SK-N-SH (cell line): ENCODE measurements around the gene CETN3. TPM values are rescaled to one million over a fixed set of nuclear protein-coding genes. Genes with fewer than 3 reads are reported as not detected.

Experiments
- CTCF ChIA-PET: fragments of 300-600, 350-600 bp; formaldehyde crosslinking; extraction: SDS; loops from one replicate; lab custom pipeline; 2021; lab: Yijun Ruan, JAX
- POLR2A ChIA-PET: fragments of 350-600 bp; sonication (Branson Sonifier 250); formaldehyde crosslinking; extraction: SDS; loops from one replicate; lab custom pipeline; 2020; ENCODE audit warnings: antibody characterized with exemption, inconsistent platforms; lab: Yijun Ruan, JAX
- DNase-seq: peaks from one replicate; pipeline ENCODE4 v3.0.0; 2012
- H2AFZ ChIP-seq: fragments of 200-600 bp; sonication (generic); 2 replicates; pipeline ENCODE4 v1.8.1; 2016; ENCODE audit warnings: antibody characterized with exemption, mild to moderate bottlenecking, low read depth
- H3F3A ChIP-seq: fragments of 200-600 bp; sonication (generic); replicated peaks from 2 replicates; pipeline ENCODE3; 2016; ENCODE audit warnings: antibody characterized with exemption, mild to moderate bottlenecking; ENCODE audit not compliant: insufficient read depth
- H3K27ac ChIP-seq, 2 experiments: fragments of 200-500 bp in 1 of 2; fragments of 200-600 bp in 1 of 2; sonication (Bioruptor generic) in 1 of 2; sonication (generic), shearing (Covaris generic) in 1 of 2; 2 replicates each; pipeline versions ENCODE4 v1.5.1 to v1.6.1; 2014 to 2016; ENCODE audit warnings: low read depth in 2 of 2, inconsistent platforms in 1 of 2, low read length in 1 of 2, mild to moderate bottlenecking in 1 of 2, mixed read lengths in 1 of 2
- H3K27me3 ChIP-seq: fragments of 200-600 bp; sonication (generic), shearing (Covaris generic); 2 replicates; pipeline ENCODE4 v1.6.1; 2016; ENCODE audit warnings: mixed run types; ENCODE audit not compliant: insufficient read depth
- H3K36me3 ChIP-seq, 2 experiments: fragments of 200-500 bp in 1 of 2; fragments of 200-600 bp in 1 of 2; sonication (Bioruptor generic) in 1 of 2; sonication (generic) in 1 of 2; replicated peaks in 1 of 2; 2 replicates each; pipeline versions ENCODE3 to v1.5.1; 2014 to 2016; ENCODE audit warnings: low read length in 1 of 2, mild to moderate bottlenecking in 1 of 2; ENCODE audit not compliant: insufficient read depth in 2 of 2, control insufficient read depth in 1 of 2
- H3K4me1 ChIP-seq, 2 experiments: fragments of 200-500 bp in 1 of 2; fragments of 200-600 bp in 1 of 2; sonication (Bioruptor generic) in 1 of 2; sonication (generic), shearing (Covaris generic) in 1 of 2; 2 replicates each; pipeline versions ENCODE4 v1.5.1 to v1.6.1; 2014 to 2016; ENCODE audit warnings: low read depth in 1 of 2, low read length in 1 of 2, mixed run types in 1 of 2; ENCODE audit not compliant: insufficient read depth in 2 of 2, control insufficient read depth in 1 of 2
- H3K4me2 ChIP-seq: fragments of 200-600 bp; sonication (generic), shearing (Covaris generic); 2 replicates; pipeline ENCODE4 v1.6.1; 2017; ENCODE audit warnings: mixed run types
- H3K4me3 ChIP-seq, 2 experiments: fragments of 200-500 bp in 1 of 2; fragments of 200-600 bp in 1 of 2; sonication (Bioruptor generic) in 1 of 2; sonication (generic), shearing (Covaris generic) in 1 of 2; 2 replicates each; pipeline versions ENCODE4 v1.5.1 to v1.8.1; 2014 to 2016; ENCODE audit warnings: low read depth in 2 of 2, inconsistent platforms in 1 of 2, low read length in 1 of 2, mild to moderate bottlenecking in 1 of 2, mixed read lengths in 1 of 2, moderate library complexity in 1 of 2
- H3K79me2 ChIP-seq: fragments of 200-600 bp; sonication (generic); 2 replicates; pipeline ENCODE4 v1.8.1; 2017; ENCODE audit warnings: mild to moderate bottlenecking; ENCODE audit not compliant: insufficient read depth
- H3K9ac ChIP-seq: fragments of 200-600 bp; sonication (generic); 2 replicates; pipeline ENCODE4 v1.6.1; 2017; ENCODE audit warnings: mixed run types
- H3K9me2 ChIP-seq: fragments of 200-600 bp; sonication (generic); 2 replicates; pipeline ENCODE4 v1.6.1; 2017; ENCODE audit warnings: mixed run types
- H3K9me3 ChIP-seq: fragments of 200-600 bp; sonication (generic); 2 replicates; pipeline ENCODE4 v1.6.1; 2017; ENCODE audit warnings: mixed run types, mild to moderate bottlenecking, moderate library complexity
- H4K20me1 ChIP-seq: fragments of 200-600 bp; sonication (generic); 2 replicates; pipeline ENCODE4 v1.6.1; 2017; ENCODE audit warnings: mild to moderate bottlenecking, mixed run types; ENCODE audit not compliant: insufficient read depth
- ELF1 ChIP-seq: IDR thresholded peaks from 2 replicates; pipeline ENCODE4 v1.4.0; 2012
- EP300 ChIP-seq, 2 experiments: IDR thresholded peaks; 2 replicates each; pipeline versions ENCODE4 v1.4.0 to v1.6.1; 2012; ENCODE audit warnings: borderline replicate concordance in 1 of 2, low read depth in 1 of 2, low read length in 1 of 2
- FOSL2 ChIP-seq: IDR thresholded peaks from 2 replicates; pipeline ENCODE4 v1.4.0; 2012; ENCODE audit warnings: low read depth, mild to moderate bottlenecking, moderate library complexity, borderline replicate concordance
- GABPA ChIP-seq: IDR thresholded peaks from 2 replicates; pipeline ENCODE4 v1.4.0; 2012; ENCODE audit warnings: low read depth, mild to moderate bottlenecking
- GATA2 ChIP-seq: sonication (generic); formaldehyde crosslinking; IDR thresholded peaks from 2 replicates; pipeline ENCODE4 v1.5.0; 2020; ENCODE audit warnings: mild to moderate bottlenecking, missing genetic modification reagents
- MEF2A ChIP-seq: IDR thresholded peaks from 2 replicates; pipeline ENCODE4 v1.4.0; 2012; ENCODE audit warnings: low read depth, borderline replicate concordance
- NFIC ChIP-seq: IDR thresholded peaks from 2 replicates; pipeline ENCODE4 v1.4.0; 2012; ENCODE audit warnings: borderline replicate concordance
- NRF1 ChIP-seq: IDR thresholded peaks from 2 replicates; pipeline ENCODE4 v1.6.1; 2012; ENCODE audit warnings: low read depth, mild to moderate bottlenecking, low read length
- RCOR1 ChIP-seq: fragments of 150-350 bp; IDR thresholded peaks from 2 replicates; pipeline ENCODE4 v1.6.1; 2017; ENCODE audit warnings: antibody characterized with exemption, low read length
- RXRA ChIP-seq: IDR thresholded peaks from 2 replicates; pipeline ENCODE4 v1.4.0; 2012; ENCODE audit warnings: low read depth, mild to moderate bottlenecking, borderline replicate concordance
- SMC3 ChIP-seq: IDR thresholded peaks from 2 replicates; pipeline ENCODE4 v1.6.1; 2012; ENCODE audit warnings: low read depth, low read length, improper control_type of control experiment
- TAF1 ChIP-seq: IDR thresholded peaks from 2 replicates; pipeline ENCODE4 v1.6.1; 2012; ENCODE audit warnings: low read depth, mild to moderate bottlenecking, low read length, moderate library complexity, borderline replicate concordance
- TEAD4 ChIP-seq: IDR thresholded peaks from 2 replicates; pipeline ENCODE4 v1.4.0; 2012; ENCODE audit warnings: mild to moderate bottlenecking, borderline replicate concordance; ENCODE audit not compliant: insufficient read depth
- YY1 ChIP-seq: IDR thresholded peaks from 2 replicates; pipeline ENCODE4 v1.4.0; 2012; ENCODE audit warnings: low read depth, mild to moderate bottlenecking
- polyA plus RNA-seq, 3 experiments: library from polyadenylated mRNA; depleted of rRNA; stranded (reverse); fragments of >200 nt; gene quantifications; 2 replicates each; pipeline ENCODE4 v1.2.3, GENCODE V29; 2012
- TF ChIP-seq, protein P1 (sequence below): IDR thresholded peaks from 2 replicates; pipeline ENCODE4 v1.4.0; 2012; ENCODE audit warnings: low read depth, borderline replicate concordance
- TF ChIP-seq, protein P2 (sequence below): fragments of 150-350 bp; IDR thresholded peaks from 2 replicates; pipeline ENCODE4 v1.6.1; 2017; ENCODE audit warnings: antibody characterized with exemption, low read length, low read depth, borderline replicate concordance
- TF ChIP-seq, protein P3 (sequence below): IDR thresholded peaks from 2 replicates; pipeline ENCODE4 v1.6.1; 2012; ENCODE audit warnings: mild to moderate bottlenecking, low read depth, low read length, moderate library complexity
- TF ChIP-seq, protein P4 (sequence below): IDR thresholded peaks from 2 replicates; pipeline ENCODE4 v1.4.0; 2012; ENCODE audit warnings: low read depth

The CETN3 gene
- polyA plus RNA-seq, 1 of the 3 experiments (the other 2 are of a cell fraction) = 3.6 TPM

DNA sequence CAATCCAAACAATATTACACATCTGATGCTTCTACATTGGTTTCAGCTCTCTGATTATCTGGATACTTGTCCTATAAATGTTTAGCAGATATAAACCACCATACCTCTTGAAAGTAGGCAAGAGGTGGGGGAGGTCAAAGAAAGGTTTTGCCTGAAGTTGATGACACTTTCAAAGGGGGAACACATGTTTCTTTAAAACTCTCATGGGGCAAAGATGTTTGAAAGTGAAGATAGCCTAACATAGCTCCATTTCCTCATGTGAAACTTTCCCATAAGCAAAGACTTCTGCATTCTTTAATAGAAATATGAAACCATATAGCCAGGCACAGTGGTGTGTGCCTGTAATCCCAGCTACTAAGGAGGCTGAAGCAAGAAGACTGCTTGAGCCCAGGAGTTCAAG lies 62.1 kb downstream of the CETN3 start:
- H3K27me3 ChIP-seq = no peaks in the 10 kb centered on the region
- no peak overlapping the region for H3K27ac ChIP-seq
- no peak for DNase-seq
- no peak overlapping the region for H3K9ac ChIP-seq
- POLR2A ChIA-PET = no interaction called here
- no peaks in the 10 kb centered on the region for H3K36me3 ChIP-seq
- no peaks in the 10 kb centered on the region for H4K20me1 ChIP-seq
- H3K4me1 ChIP-seq = peaks cover 0 to 4% of the 10 kb centered on the region in 2 experiments; a peak in 1 of 4 replicates
- TF ChIP-seq, protein P1, sequence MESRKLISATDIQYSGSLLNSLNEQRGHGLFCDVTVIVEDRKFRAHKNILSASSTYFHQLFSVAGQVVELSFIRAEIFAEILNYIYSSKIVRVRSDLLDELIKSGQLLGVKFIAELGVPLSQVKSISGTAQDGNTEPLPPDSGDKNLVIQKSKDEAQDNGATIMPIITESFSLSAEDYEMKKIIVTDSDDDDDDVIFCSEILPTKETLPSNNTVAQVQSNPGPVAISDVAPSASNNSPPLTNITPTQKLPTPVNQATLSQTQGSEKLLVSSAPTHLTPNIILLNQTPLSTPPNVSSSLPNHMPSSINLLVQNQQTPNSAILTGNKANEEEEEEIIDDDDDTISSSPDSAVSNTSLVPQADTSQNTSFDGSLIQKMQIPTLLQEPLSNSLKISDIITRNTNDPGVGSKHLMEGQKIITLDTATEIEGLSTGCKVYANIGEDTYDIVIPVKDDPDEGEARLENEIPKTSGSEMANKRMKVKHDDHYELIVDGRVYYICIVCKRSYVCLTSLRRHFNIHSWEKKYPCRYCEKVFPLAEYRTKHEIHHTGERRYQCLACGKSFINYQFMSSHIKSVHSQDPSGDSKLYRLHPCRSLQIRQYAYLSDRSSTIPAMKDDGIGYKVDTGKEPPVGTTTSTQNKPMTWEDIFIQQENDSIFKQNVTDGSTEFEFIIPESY = no peak
- no peak for TF ChIP-seq RCOR1
- TF ChIP-seq YY1 = no peak
- no peak for TF ChIP-seq NRF1
- TF ChIP-seq FOSL2 = no peak
- no peak for TF ChIP-seq GATA2 (CRISPR knock-in tag)
- no peak for TF ChIP-seq TEAD4
- TF ChIP-seq EP300 (IDR thresholded peaks at IDR 0.05; ENCODE audit: borderline replicate concordance in 1 of 2, low read depth in 1 of 2, low read length in 1 of 2) = no peak
- no peak for TF ChIP-seq ELF1
- TF ChIP-seq, protein P2, sequence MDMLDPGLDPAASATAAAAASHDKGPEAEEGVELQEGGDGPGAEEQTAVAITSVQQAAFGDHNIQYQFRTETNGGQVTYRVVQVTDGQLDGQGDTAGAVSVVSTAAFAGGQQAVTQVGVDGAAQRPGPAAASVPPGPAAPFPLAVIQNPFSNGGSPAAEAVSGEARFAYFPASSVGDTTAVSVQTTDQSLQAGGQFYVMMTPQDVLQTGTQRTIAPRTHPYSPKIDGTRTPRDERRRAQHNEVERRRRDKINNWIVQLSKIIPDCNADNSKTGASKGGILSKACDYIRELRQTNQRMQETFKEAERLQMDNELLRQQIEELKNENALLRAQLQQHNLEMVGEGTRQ = no peak
- no peak for TF ChIP-seq NFIC
- TF ChIP-seq, protein P3, sequence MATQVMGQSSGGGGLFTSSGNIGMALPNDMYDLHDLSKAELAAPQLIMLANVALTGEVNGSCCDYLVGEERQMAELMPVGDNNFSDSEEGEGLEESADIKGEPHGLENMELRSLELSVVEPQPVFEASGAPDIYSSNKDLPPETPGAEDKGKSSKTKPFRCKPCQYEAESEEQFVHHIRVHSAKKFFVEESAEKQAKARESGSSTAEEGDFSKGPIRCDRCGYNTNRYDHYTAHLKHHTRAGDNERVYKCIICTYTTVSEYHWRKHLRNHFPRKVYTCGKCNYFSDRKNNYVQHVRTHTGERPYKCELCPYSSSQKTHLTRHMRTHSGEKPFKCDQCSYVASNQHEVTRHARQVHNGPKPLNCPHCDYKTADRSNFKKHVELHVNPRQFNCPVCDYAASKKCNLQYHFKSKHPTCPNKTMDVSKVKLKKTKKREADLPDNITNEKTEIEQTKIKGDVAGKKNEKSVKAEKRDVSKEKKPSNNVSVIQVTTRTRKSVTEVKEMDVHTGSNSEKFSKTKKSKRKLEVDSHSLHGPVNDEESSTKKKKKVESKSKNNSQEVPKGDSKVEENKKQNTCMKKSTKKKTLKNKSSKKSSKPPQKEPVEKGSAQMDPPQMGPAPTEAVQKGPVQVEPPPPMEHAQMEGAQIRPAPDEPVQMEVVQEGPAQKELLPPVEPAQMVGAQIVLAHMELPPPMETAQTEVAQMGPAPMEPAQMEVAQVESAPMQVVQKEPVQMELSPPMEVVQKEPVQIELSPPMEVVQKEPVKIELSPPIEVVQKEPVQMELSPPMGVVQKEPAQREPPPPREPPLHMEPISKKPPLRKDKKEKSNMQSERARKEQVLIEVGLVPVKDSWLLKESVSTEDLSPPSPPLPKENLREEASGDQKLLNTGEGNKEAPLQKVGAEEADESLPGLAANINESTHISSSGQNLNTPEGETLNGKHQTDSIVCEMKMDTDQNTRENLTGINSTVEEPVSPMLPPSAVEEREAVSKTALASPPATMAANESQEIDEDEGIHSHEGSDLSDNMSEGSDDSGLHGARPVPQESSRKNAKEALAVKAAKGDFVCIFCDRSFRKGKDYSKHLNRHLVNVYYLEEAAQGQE = no peak
- TF ChIP-seq RXRA = no peak
- TF ChIP-seq MEF2A = no peak
- no peak for TF ChIP-seq GABPA
- no peak for TF ChIP-seq TAF1
- TF ChIP-seq, protein P4, sequence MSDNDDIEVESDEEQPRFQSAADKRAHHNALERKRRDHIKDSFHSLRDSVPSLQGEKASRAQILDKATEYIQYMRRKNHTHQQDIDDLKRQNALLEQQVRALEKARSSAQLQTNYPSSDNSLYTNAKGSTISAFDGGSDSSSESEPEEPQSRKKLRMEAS = no peak
- no peak for TF ChIP-seq SMC3
- H2AFZ ChIP-seq = no peak overlapping the region
- no peaks in the 10 kb centered on the region for H3K9me2 ChIP-seq
- no peaks in the 10 kb centered on the region for H3K79me2 ChIP-seq
- H3F3A ChIP-seq = no peaks in the 10 kb centered on the region
- CTCF ChIA-PET = interaction anchor here (1.1 to 1.2 kb wide), 2 partner anchors 9 to 11 kb away, joined by 3 to 7 read pairs; no protein-coding TSS in a partner anchor
- no peak overlapping the region for H3K4me2 ChIP-seq
- no peak overlapping the region for H3K4me3 ChIP-seq
- H3K9me3 ChIP-seq = no peaks in the 10 kb centered on the region
